Spleen (tissue), 11 donors: ENCODE results near the gene YTHDC1. TPM values are rescaled to one million over a fixed set of nuclear protein-coding genes. Genes with fewer than 3 reads are reported as not detected.

ENCODE experiments used
- DNase-seq: peaks from one replicate; pipeline ENCODE4 v3.0.0-alpha.2; 2020
- H3K27ac ChIP-seq, 8 donors: fragments of 200-600 bp; sonication (generic) in 7 of 8; 1 replicate in 4 of 8; 2 replicates in 4 of 8; pipeline versions ENCODE4 v1.5.0 to v1.8.0; 2016 to 2021; ENCODE audit warnings: inconsistent platforms in 4 of 8, mild to moderate bottlenecking in 4 of 8, moderate library complexity in 1 of 8
- H3K27me3 ChIP-seq, 7 donors: fragments of 200-600 bp; sonication (generic) in 6 of 7; replicated peaks in 1 of 7; 1 replicate in 4 of 7; 2 replicates in 3 of 7; pipeline versions ENCODE4 v1.5.0 to v1.8.0; 2016 to 2021; ENCODE audit warnings: inconsistent platforms in 3 of 7, mild to moderate bottlenecking in 1 of 7
- H3K36me3 ChIP-seq, 6 donors: fragments of 200-600 bp; sonication (generic) in 5 of 6; 1 replicate in 4 of 6; 2 replicates in 2 of 6; pipeline versions ENCODE4 v1.5.0 to v1.8.0; 2016 to 2021; ENCODE audit warnings: inconsistent platforms in 2 of 6
- H3K4me1 ChIP-seq, 6 donors: fragments of 200-600 bp; sonication (generic) in 5 of 6; 1 replicate in 3 of 6; 2 replicates in 3 of 6; pipeline versions ENCODE4 v1.5.0 to v1.8.0; 2016 to 2021; ENCODE audit warnings: inconsistent platforms in 3 of 6
- H3K4me3 ChIP-seq, 8 donors: fragments of 200-600 bp; sonication (generic) in 7 of 8; 1 replicate in 4 of 8; 2 replicates in 4 of 8; pipeline versions ENCODE4 v1.5.0 to v1.8.0; 2016 to 2021; ENCODE audit warnings: inconsistent platforms in 4 of 8, mild to moderate bottlenecking in 4 of 8, moderate library complexity in 2 of 8
- H3K9me3 ChIP-seq, 8 donors: fragments of 200-600 bp; sonication (generic) in 7 of 8; 1 replicate in 4 of 8; 2 replicates in 4 of 8; pipeline versions ENCODE4 v1.5.0 to v1.8.0; 2016 to 2021; ENCODE audit warnings: inconsistent platforms in 4 of 8
- POLR2A ChIP-seq, 3 donors: fragments of 450-650 bp; IDR thresholded peaks; one replicate each; pipeline ENCODE4 v1.5.1; 2017; ENCODE audit warnings: antibody characterized with exemption in 3 of 3, mild to moderate bottlenecking in 1 of 3
- POLR2AphosphoS5 ChIP-seq, 3 donors: sonication (generic); formaldehyde crosslinking; IDR thresholded peaks; one replicate each; pipeline ENCODE4 v1.5.1; 2017; ENCODE audit warnings: antibody characterized with exemption in 3 of 3
- WGBS, 5 donors: extraction: QIAGEN DNeasy Blood & Tissue Kit in 3 of 5; methylation state at CpG; one replicate each; pipeline versions ENCODE4 v1.1.5 to v1.1.7; 2013 to 2018; 5-methylcytosine and 5-hydroxymethylcytosine counted together
- intact Hi-C: fragments of 100-400 bp; cut with DNase I; formaldehyde crosslinking; loops from one replicate; pipeline ENCODE4 v1.15.0; 2023; ENCODE audit warnings: low total_unique reads
- polyA plus RNA-seq, 3 donors: library from polyadenylated mRNA; stranded (reverse); fragments of 200-250 nt; gene quantifications; one replicate each; pipeline ENCODE4 v1.2.1, GENCODE V29; 2013
- total RNA-seq, 7 donors: library from RNA; depleted of rRNA in 3 of 7; stranded (reverse); fragments of >200 nt in 3 of 7; fragmentation: NEBNext Ultra II Directional in 4 of 7; extraction: Animal tissue kit (Norgen Biotek cat#: 25700) in 4 of 7; gene quantifications; one replicate each; pipeline versions ENCODE4 v1.1.0 to v1.2.1, GENCODE V29; 2016 to 2021
- TF ChIP-seq, protein P1 (sequence below), 11 experiments: fragments of 200-600 bp in 7 of 11; fragments of 450-650 bp in 4 of 11; sonication (generic) in 4 of 11; IDR thresholded peaks in 8 of 11; conservative IDR thresholded peaks in 3 of 11; 1 replicate in 7 of 11; 2 replicates in 4 of 11; pipeline versions ENCODE4 v1.4.0 to v1.8.0; 2016 to 2021; ENCODE audit warnings: antibody characterized with exemption in 11 of 11, inconsistent platforms in 4 of 11, mild to moderate bottlenecking in 1 of 11
- donor health status: healthy with polysubstance abuse.
- donor health status: DM: no; HTN: no; CAD: no; lungs with moderate emphysema.
- donor health status: DM: no; HTN: no; CAD: no.
- donor health status: Bipolar disorder and iron deficiency.
- donor health status: healthy.
- donor health status: DM: no; HTN: no; CAD: no.
- donor health status: DM: yes; HTN: yes; CAD: no.

YTHDC1 gene
- total and polyA plus RNA-seq, 10 donors: 36.3 to 110 (median 88.5) TPM

DNA sequence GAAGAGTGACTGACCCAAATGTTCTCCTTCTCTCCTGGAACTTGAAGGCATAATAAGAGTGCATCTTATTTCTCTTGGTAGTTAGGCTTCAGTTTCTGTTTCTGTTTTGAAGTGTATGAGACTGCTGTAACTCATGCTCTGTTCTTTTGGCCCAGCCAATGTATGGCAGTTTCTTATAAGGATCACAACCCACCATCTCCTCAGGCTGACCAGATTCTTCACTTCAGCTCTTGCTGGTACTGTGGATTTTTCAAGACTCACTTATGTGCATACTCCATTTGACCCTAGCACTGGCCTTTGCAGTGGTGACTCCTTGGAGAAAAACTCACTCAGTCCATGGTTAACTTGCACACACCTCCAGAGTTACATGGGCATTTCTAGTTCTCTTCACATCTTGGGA, 9.6 kb upstream of the YTHDC1 start:
- Histone ChIP-seq H3K36me3 (no peaks in the 10 kb centered on the region), H3K9me3 (no peaks in the 10 kb centered on the region), H3K4me3 (no peak overlapping the region), H3K4me1 (peaks cover 0 to 5% (median 0%) of the 10 kb centered on the region in 6 donors), H3K27me3 (no peaks in the 10 kb centered on the region), H3K27ac (no peak overlapping the region)
- intact Hi-C loops: no loop called here
- DNase-seq: no peak
- no peak for TF ChIP-seq POLR2A (IDR thresholded peaks at IDR 0.05)
- no peak for TF ChIP-seq POLR2AphosphoS5 (IDR thresholded peaks at IDR 0.05)
- TF ChIP-seq, protein P1, sequence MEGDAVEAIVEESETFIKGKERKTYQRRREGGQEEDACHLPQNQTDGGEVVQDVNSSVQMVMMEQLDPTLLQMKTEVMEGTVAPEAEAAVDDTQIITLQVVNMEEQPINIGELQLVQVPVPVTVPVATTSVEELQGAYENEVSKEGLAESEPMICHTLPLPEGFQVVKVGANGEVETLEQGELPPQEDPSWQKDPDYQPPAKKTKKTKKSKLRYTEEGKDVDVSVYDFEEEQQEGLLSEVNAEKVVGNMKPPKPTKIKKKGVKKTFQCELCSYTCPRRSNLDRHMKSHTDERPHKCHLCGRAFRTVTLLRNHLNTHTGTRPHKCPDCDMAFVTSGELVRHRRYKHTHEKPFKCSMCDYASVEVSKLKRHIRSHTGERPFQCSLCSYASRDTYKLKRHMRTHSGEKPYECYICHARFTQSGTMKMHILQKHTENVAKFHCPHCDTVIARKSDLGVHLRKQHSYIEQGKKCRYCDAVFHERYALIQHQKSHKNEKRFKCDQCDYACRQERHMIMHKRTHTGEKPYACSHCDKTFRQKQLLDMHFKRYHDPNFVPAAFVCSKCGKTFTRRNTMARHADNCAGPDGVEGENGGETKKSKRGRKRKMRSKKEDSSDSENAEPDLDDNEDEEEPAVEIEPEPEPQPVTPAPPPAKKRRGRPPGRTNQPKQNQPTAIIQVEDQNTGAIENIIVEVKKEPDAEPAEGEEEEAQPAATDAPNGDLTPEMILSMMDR (IDR thresholded peaks at IDR 0.05 in 8 of 11, conservative IDR thresholded peaks at IDR 0.05 in 3 of 11): no peak

DNA sequence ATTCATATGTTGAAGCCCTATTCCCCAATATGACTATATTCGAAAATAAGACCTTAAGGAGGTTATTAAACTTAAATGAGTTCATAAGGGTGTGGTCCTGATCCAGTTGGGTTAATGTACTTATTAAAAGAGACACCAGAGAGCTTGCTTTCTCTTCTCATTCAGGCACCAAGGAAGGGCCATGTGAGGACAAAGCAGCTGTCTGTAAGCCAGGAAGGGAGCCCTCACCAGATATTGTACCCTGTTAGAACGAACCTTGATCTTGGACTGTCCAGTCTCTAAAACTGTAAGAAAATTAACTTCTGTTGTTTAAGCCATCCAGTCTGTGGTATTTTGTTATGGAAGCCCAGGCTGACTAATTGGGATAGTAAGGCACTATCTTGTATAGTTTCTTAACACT, 9.1 kb upstream of the YTHDC1 start:
- TF ChIP-seq, protein P1 (IDR thresholded peaks at IDR 0.05 in 8 of 11, conservative IDR thresholded peaks at IDR 0.05 in 3 of 11): no peak
- TF ChIP-seq POLR2AphosphoS5 (IDR thresholded peaks at IDR 0.05): no peak
- Histone ChIP-seq H3K4me1 (peaks cover 0 to 5% (median 0%) of the 10 kb centered on the region in 6 donors), H3K36me3 (no peaks in the 10 kb centered on the region), H3K27ac (no peak overlapping the region), H3K27me3 (no peaks in the 10 kb centered on the region), H3K9me3 (no peaks in the 10 kb centered on the region), H3K4me3 (no peak overlapping the region)
- DNase-seq: no peak
- 77 to 88% (median 85%) methylated on average over 2 of the region's 2 CpGs for WGBS, 5 donors
- intact Hi-C loops: no loop called here

DNA sequence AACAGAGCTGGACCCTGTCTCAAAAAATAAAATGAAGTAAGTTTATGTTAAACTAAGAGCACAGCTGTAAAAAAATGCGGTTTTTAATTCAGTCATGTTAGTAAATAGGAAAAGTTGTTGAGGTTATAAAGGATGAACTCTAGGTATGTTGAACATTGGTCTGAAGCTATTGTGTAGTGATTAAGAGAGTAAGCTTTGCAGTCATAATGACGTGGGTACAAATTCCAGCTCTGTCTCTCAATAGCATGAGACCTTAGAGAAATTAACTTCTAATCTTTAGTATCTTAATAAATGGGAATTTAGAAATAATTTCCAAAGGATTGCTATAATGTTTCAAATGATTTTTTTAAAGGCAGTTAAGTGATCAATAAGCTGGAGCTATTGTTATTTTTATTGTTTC, 2.9 kb upstream of the YTHDC1 start:
- no peak for DNase-seq

DNA sequence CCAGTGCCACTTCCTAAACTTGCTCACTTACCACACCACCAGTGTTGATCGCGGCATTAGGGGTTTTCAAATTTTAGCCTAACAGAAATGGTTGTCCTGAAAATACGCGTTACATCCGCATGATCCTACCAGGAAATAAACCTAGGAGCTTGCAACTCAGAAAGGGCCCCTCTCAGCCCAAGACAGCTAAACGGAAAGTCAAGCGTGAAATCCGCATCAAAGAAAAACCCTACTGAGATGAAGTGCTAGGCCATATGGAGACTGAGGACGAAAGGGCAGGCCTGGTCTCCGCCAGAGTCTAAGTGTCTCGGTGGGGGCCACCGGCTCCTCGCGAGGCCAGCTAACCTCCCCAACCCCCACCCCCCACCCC, 626 bp downstream of the YTHDC1 start:
- intact Hi-C loops: no loop called here
- DNase-seq: no peak
- WGBS, 5 donors: 0 to 1% (median 1%) methylated on average over 12 to 14 of the region's 14 CpGs

More for the DNA sequence above, 2.9 kb upstream of the YTHDC1 start:
- TF ChIP-seq POLR2A (IDR thresholded peaks at IDR 0.05) (no peak), POLR2AphosphoS5 (IDR thresholded peaks at IDR 0.05) (no peak)
- TF ChIP-seq, protein P1 (IDR thresholded peaks at IDR 0.05 in 8 of 11, conservative IDR thresholded peaks at IDR 0.05 in 3 of 11): no peak
- peaks cover 5 to 18% (median 11%) of the 10 kb centered on the region in 6 donors for H3K4me1 ChIP-seq
- H3K36me3 ChIP-seq: no peaks in the 10 kb centered on the region
- H3K4me3 ChIP-seq: no peak overlapping the region
- H3K27me3 ChIP-seq: no peaks in the 10 kb centered on the region
- intact Hi-C loops: no loop called here
- H3K9me3 ChIP-seq: no peaks in the 10 kb centered on the region
- 86 to 95% (median 87%) methylated on average over 2 of the region's 2 CpGs for WGBS, 5 donors
- H3K27ac ChIP-seq: no peak overlapping the region

More for the DNA sequence above, 626 bp downstream of the YTHDC1 start:
- peak overlapping the region; percentile 95 to 99 (median 98) for H3K27ac ChIP-seq
- H3K4me3 ChIP-seq: peak overlapping the region; percentile 54 to 82 (median 65)
- peaks cover 38 to 53% (median 46%) of the 10 kb centered on the region in 6 donors for H3K4me1 ChIP-seq
- no peaks in the 10 kb centered on the region for H3K9me3 ChIP-seq
- H3K27me3 ChIP-seq: no peaks in the 10 kb centered on the region
- peaks cover 0 to 5% (median 0%) of the 10 kb centered on the region in 6 donors for H3K36me3 ChIP-seq
- TF ChIP-seq POLR2A (IDR thresholded peaks at IDR 0.05) (no peak), POLR2AphosphoS5 (IDR thresholded peaks at IDR 0.05) (no peak)
- TF ChIP-seq, protein P1 (IDR thresholded peaks at IDR 0.05 in 8 of 11, conservative IDR thresholded peaks at IDR 0.05 in 3 of 11): no peak
